GM18951 (cell line): ENCODE data around the gene PTPN4.

Experiments used
- POLR2A ChIP-seq: IDR thresholded peaks from 4 replicates; pipeline ENCODE4 v1.6.1; 2011; ENCODE audit warnings: mild to moderate bottlenecking; ENCODE audit not compliant: insufficient read length, insufficient read depth; ENCODE audit errors: extremely low read depth
- in situ Hi-C: fragments of 300-500 bp; cut with MboI; formaldehyde crosslinking; loops from one replicate; pipeline ENCODE4 v1.12.0; 2022; ENCODE audit warnings: low sequenced_read_pairs, mixed read lengths, inconsistent platforms; ENCODE audit not compliant: unreplicated experiment

PTPN4 gene

GRCh38 chr2:119744335-119744939 is 15.3 kb upstream of the PTPN4 start:
- in situ Hi-C loops = no loop called here

DNA sequence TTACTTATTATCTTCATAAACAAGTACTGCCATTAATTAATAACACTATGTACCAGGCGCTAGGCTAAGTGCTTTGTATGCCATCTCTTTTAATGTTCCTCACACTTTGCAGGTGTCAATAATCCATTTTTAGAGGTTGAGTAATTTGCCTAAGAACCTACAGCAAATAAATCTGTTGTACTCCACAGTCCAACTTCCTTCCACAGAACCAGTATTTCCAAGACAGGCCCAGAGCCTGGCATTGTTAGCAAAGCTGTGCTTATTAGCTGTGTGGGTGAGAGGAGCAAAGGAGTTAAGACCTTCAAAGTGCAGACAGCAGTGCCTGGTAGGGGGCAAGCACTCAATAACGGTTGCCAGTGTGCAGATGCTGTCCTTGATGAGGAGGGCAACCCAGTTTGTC is 14.2 kb upstream of the PTPN4 start:
- in situ Hi-C loops = no loop called here
- TF ChIP-seq POLR2A = no peak

More at GRCh38 chr2:119744335-119744939, 15.3 kb upstream of the PTPN4 start:
- no peak for TF ChIP-seq POLR2A

DNA sequence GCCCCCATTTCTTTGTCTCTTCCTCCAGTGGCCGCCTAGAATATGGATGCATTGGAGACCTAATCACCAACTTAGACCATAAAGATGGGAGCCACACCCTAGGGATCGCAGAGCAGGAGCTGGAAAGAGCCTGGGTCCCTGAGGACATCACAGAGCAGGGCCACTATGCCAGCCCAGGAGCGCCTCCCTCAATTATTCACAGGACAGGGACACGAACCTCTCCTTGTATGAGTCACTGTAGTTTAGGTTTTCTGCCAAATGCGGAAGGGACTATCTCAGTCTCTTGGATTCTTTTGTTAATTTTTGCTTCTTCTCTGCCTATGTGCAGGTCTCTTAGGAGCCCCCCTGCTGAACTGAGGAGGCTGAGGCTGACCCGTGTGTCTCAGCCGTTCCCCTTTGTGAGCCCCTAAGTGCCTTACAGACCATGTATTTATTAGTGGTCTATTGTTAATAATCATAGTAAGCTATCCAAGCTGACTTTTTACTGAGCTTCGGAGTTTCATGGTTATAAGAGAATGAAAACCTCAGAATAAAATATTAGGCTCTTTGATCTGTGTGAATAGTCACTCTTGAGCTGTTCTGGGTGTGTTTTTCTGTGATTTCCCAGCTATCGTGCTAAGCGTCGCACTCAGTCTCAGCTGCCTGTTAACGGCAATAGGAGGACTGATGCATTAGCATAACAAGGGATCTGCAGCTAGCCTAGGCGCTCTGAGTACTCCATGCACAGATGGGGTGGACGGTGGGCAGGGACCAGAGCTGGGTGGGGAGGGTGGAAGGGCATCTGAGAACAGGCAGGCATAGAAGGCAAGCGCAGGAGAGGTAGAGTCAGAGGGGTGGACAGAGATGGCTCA is 12.7 kb upstream of the PTPN4 start:
- TF ChIP-seq POLR2A = no peak
- in situ Hi-C loops = no loop called here

- in situ Hi-C loops = no loop called here
Measured at GRCh38 chr2:119748135-119748534, 11.6 kb upstream of the PTPN4 start.

DNA sequence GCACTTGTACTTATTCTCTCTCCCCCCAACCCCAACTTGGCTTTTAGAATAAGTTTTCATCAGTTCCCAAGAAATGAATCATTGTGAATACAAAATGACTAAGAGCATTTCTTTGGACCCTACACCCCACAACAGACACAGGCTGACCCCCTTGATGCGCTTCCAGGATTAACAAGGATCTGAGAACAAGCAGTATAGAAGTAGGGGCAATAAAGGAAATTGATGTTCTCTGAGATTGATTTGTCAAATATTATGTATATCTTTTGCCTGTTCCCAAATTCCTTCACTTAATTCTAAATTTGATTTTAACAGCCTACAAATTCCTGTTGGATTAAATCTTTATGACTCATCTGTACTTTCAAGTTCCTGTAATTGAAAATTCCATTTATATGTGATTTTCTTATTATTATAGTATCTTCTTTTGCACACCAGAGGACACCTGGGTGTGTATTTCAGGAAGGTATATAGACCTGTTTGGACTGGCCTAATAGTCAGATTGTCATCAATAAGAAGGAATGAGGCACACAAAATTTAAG is 10.2 kb upstream of the PTPN4 start:
- TF ChIP-seq POLR2A = no peak
- in situ Hi-C loops = loop anchor here (10.0 kb wide), 1 partner anchor 425 kb away; no protein-coding TSS in a partner anchor

More at GRCh38 chr2:119748135-119748534, 11.6 kb upstream of the PTPN4 start:
- no peak for TF ChIP-seq POLR2A

GRCh38 chr2:119751706-119752105 is 8.0 kb upstream of the PTPN4 start:
- in situ Hi-C loops = loop anchor here (10.0 kb wide), 1 partner anchor 423 kb away; no protein-coding TSS in a partner anchor
- no peak for TF ChIP-seq POLR2A

- in situ Hi-C loops = loop anchor here (10.0 kb wide), 1 partner anchor 422 kb away; no protein-coding TSS in a partner anchor
- no peak for TF ChIP-seq POLR2A
Measured at GRCh38 chr2:119753041-119753929, 6.4 kb upstream of the PTPN4 start.

- in situ Hi-C loops = loop anchor here (10.0 kb wide), 1 partner anchor 421 kb away; no protein-coding TSS in a partner anchor
- TF ChIP-seq POLR2A = no peak
Measured at GRCh38 chr2:119753930-119754321, 5.8 kb upstream of the PTPN4 start.

GRCh38 chr2:119755906-119756305 is 3.8 kb upstream of the PTPN4 start:
- in situ Hi-C loops = loop anchor here (10.0 kb wide), 1 partner anchor 419 kb away; no protein-coding TSS in a partner anchor
- TF ChIP-seq POLR2A = no peak

DNA sequence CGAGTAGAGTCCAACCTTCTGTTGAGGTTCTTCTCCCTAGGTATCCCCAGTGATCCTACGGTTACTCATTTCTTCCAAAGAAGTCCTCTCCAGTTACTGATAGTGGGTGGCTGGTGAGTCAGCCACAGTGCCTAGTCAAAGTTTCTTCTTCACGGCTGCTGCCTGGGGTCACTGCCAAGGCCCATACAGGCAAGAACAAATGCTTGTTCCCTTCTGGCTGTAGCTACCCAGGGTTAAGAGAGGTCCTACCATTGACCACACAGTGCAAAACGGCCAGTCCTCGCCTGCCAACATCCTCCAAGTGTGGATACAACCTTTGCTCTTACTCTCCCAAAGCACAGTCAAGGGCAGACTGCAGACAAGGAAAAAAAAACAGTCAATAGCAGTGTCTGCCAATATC is 2.9 kb upstream of the PTPN4 start:
- in situ Hi-C loops = loop anchor here (10.0 kb wide), 1 partner anchor 418 kb away; no protein-coding TSS in a partner anchor

DNA sequence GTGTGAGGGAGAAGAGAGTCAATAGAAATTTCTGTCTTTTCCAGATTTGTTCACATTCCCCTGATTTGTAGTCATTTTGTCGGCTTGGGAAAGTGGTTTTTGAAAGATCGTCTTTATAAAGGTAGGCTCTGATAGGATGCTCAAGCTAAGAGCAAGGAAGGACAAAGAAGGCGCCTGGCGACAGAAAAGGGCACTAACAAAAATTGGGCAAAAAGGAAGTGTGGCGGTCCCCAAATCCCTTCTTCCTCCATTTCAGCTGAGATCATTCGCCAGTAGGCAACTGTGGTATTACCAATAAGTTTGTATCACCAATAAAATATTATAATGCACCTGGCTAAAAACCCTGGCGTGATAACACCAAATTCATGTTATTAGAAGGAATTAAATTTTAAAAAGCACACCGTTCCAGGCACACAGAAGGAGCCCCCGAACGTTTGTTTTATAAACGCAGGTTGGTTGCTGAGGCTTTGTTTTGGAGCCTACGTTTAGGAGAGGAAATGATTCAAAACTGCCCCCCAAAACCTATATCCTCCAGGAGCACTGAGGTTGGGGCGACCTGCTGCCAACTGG is 756 bp upstream of the PTPN4 start:
- TF ChIP-seq POLR2A = no peak
- in situ Hi-C loops = loop anchor here (10.0 kb wide), 1 partner anchor 416 kb away; no protein-coding TSS in a partner anchor

More for the DNA sequence above, 2.9 kb upstream of the PTPN4 start:
- no peak for TF ChIP-seq POLR2A
